Putamen (tissue), 1 donor: ENCODE measurements around the gene SUSD1.

Experiments used
- DNase-seq: peaks from one replicate; pipeline ENCODE4 v3.0.0-alpha.2; 2016; ENCODE audit warnings: low spot score

SUSD1 gene

GRCh38 chr9:112010537-112010936 is 164.6 kb downstream of the SUSD1 start:
- no peak for DNase-seq

GRCh38 chr9:112009656-112010055 is 165.4 kb downstream of the SUSD1 start:
- DNase-seq, result no peak

- DNase-seq, result no peak
Measured at GRCh38 chr9:112007575-112008240, 167.4 kb downstream of the SUSD1 start.

- DNase-seq, result no peak
Measured at GRCh38 chr9:112006361-112007020, 168.6 kb downstream of the SUSD1 start.

DNA sequence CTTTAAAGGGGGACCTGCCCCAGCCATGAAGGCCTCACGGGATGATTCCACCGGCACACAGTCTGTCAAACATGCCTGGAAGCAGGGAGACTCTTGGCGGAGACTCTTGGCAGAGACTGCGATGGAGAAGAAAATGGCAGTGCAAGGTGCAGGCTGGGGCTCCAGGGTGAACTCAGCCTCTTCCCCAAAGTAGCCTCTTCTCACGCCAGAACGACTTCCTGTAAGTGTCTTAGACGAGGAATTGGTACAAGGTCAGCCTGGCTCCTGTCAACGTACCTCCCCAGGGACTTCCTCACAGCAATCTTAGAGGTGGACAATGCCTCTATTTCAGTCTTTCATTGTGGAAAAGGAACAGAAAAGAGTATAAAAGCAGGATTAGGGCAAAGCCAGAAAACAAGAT is 169.2 kb downstream of the SUSD1 start:
- no peak for DNase-seq

DNA sequence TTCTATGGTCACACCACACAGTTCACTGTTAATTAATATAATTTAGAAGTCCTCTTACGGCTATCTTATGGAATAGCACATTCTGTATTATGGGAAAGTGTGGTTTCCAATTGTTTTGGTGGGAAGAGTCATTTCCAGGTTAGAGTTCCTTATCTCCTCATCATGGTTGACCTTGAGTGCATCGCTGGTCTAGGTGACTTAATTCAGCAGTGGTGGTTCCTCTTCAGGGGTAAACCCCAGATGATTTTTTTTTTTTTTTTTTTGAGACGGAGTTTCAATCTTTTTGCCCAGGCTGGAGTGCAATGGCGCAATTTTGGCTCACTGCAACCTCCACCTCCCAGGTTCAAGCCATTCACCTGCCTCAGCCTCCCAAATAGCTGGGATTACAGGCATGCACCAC is 171.6 kb downstream of the SUSD1 start:
- no peak for DNase-seq

- no peak for DNase-seq
Measured at GRCh38 chr9:112002847-112003457, 172.1 kb downstream of the SUSD1 start.

GRCh38 chr9:112002131-112002846 is 172.8 kb downstream of the SUSD1 start:
- no peak for DNase-seq

- no peak for DNase-seq
Measured at GRCh38 chr9:112000743-112001142, 174.4 kb downstream of the SUSD1 start.

- DNase-seq, result no peak
Measured at GRCh38 chr9:111999319-111999718, 175.8 kb downstream of the SUSD1 start.

DNA sequence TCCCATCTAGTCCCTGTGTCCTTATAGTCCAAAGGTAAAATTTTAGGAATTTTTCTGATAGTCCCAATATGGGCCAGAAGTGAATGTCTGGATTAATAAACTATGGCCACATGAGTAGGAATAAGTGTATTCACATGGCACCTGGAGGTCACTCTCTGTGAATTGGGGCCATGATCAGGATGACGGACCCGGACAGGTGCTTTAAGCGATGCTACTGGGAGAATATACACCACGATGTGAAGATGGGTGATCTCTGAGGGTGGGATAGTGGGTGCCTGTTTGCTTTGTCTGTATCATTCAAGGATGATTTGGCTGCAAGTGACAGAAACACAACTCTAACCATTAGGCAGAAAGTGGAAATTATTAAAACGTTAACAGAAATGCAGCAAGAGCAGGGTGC is 177.3 kb downstream of the SUSD1 start:
- no peak for DNase-seq

DNA sequence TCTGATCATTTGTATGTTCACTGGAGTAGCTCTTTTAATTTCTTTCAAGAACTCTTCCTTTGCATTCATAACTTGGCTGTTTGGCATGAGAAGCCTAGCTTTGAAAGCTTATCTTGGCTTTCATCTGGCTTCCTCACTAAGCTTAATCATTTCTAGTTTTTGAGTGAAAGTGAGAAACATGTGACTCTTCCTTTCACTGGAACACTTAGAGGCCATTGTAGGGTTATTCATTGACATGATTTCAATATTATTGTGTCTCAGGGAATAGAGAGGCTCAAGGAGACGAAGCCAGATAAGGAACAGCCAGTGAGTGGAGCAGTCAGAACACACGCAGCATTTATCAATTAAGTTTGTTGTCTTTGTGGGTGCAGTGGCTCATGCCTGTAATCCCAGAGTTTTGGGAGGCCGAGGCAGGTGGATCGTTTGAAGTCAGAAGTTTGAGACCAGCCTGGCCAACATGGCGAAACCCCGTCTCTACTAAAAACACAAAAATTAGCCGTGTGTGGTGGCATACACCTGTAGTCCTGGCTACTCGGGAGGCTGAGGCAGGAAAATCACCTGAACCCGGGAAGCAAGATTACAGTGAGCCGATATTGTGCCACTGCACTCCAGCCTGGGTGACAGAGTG is 180.2 kb downstream of the SUSD1 start:
- DNase-seq, result no peak

GRCh38 chr9:111993319-111993718 is 181.8 kb downstream of the SUSD1 start:
- no peak for DNase-seq

DNA sequence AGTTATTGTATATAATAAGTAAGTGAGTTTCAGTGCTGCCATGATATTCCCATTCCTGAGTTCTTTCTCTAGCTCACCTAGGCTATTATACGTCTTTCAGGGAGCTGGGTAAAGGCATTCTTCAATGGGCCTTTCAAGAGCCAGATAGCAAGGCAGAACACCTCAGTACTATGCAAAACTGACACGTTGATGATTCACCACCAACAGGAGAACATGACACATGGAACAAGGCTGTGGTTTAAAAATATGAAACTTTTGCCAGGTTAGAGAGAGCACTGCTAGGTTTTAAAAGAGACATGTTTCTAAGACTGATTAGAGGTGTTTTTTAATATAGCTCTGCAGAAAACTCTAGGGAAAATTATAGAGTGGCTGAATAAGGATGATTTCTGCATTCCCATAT is 182.6 kb downstream of the SUSD1 start:
- no peak for DNase-seq

GRCh38 chr9:111991179-111991578 is 183.9 kb downstream of the SUSD1 start:
- no peak for DNase-seq
